Fibroblast of peridontal ligament (primary cell): Measurements from ENCODE around the gene MACROD1.

Experiments
- DNase-seq: peaks from one replicate; pipeline ENCODE4 v3.0.0-alpha.2; 2010; ENCODE audit errors: extremely low read depth

The MACROD1 gene

GRCh38 chr11:64165842-64166635, at the start of gene MACROD1:
MACROD1 (minus strand) TSS chr11:64166113; CDS start chr11:64165994, 119 bp downstream.
- DNase-seq: peak; percentile 57

- DNase-seq: no peak
Observed at GRCh38 chr11:64211181-64211872, 45.4 kb upstream of the MACROD1 start.

- DNase-seq: no peak
Observed at GRCh38 chr11:64210301-64211020, 44.5 kb upstream of the MACROD1 start.

GRCh38 chr11:64209563-64209843, 43.6 kb upstream of the MACROD1 start:
- no peak for DNase-seq

GRCh38 chr11:64208796-64209562, 43.1 kb upstream of the MACROD1 start:
- no peak for DNase-seq

- no peak for DNase-seq
Observed at GRCh38 chr11:64208086-64208795, 42.3 kb upstream of the MACROD1 start.

GRCh38 chr11:64207256-64208085, 41.6 kb upstream of the MACROD1 start:
- peak; percentile 49 for DNase-seq

- DNase-seq: no peak
Observed at GRCh38 chr11:64206457-64207255, 40.7 kb upstream of the MACROD1 start, which contains the start of gene FERMT3. FERMT3 (plus strand) TSS chr11:64206721; CDS start chr11:64207365, 644 bp downstream.

GRCh38 chr11:64204464-64204989, 38.6 kb upstream of the MACROD1 start:
- DNase-seq: peak; percentile 97

- no peak for DNase-seq
Observed at GRCh38 chr11:64204080-64204440, 38.1 kb upstream of the MACROD1 start.

GRCh38 chr11:64203421-64204079, 37.6 kb upstream of the MACROD1 start:
- DNase-seq: no peak

- DNase-seq: no peak
Observed at GRCh38 chr11:64202992-64203391, 37.1 kb upstream of the MACROD1 start.

- no peak for DNase-seq
Observed at GRCh38 chr11:64201543-64201942, 35.6 kb upstream of the MACROD1 start.

GRCh38 chr11:64198511-64198910, 32.6 kb upstream of the MACROD1 start:
- DNase-seq: no peak

- no peak for DNase-seq
Observed at GRCh38 chr11:64196626-64197025, 30.7 kb upstream of the MACROD1 start.

- no peak for DNase-seq
Observed at GRCh38 chr11:64192434-64192833, 26.5 kb upstream of the MACROD1 start.

GRCh38 chr11:64186492-64187165, 20.7 kb upstream of the MACROD1 start:
- peak; percentile 15 for DNase-seq
